Urinary bladder (tissue), 4 donors: ENCODE data around the gene LRIT1. TPM values are rescaled to one million over a fixed set of nuclear protein-coding genes. Genes with fewer than 3 reads are reported as not detected.

Source experiments
- DNase-seq: peaks from one replicate; pipeline ENCODE4 v3.0.0-alpha.2; 2015; ENCODE audit errors: extremely low spot score
- H3K27ac ChIP-seq: one replicate; pipeline ENCODE4 v1.5.1; 2013; ENCODE audit warnings: low read depth, mild to moderate bottlenecking, moderate library complexity
- H3K36me3 ChIP-seq: one replicate; pipeline ENCODE4 v1.6.1; 2013; ENCODE audit warnings: mild to moderate bottlenecking, moderate library complexity; ENCODE audit not compliant: insufficient read depth
- H3K4me1 ChIP-seq: one replicate; pipeline ENCODE4 v1.6.1; 2013; ENCODE audit warnings: mild to moderate bottlenecking, moderate library complexity; ENCODE audit not compliant: insufficient read depth
- H3K4me3 ChIP-seq: one replicate; pipeline ENCODE4 v1.5.1; 2013; ENCODE audit warnings: low read depth, low read length
- WGBS: extraction: QIAGEN DNeasy Blood & Tissue Kit; methylation state at CpG from one replicate; pipeline ENCODE4 v1.1.7; 2013; 5-methylcytosine and 5-hydroxymethylcytosine counted together
- polyA plus RNA-seq: library from polyadenylated mRNA; stranded (reverse); fragments of 200-250 nt; gene quantifications from one replicate; pipeline ENCODE4 v1.2.3, GENCODE V29; 2013
- total RNA-seq: library from RNA; depleted of rRNA; stranded (reverse); fragments of >200 nt; gene quantifications from one replicate; pipeline ENCODE4 v1.2.3, GENCODE V29; 2014
- donor health status: healthy with polysubstance abuse.
- donor health status: healthy.

Gene LRIT1
- total and polyA plus RNA-seq, 2 donors = not detected

GRCh38 chr10:84237199-84238051, 3.9 kb downstream of the LRIT1 start:
- Histone ChIP-seq H3K4me1 (no peaks in the 10 kb centered on the region), H3K27ac (no peak overlapping the region), H3K36me3 (no peaks in the 10 kb centered on the region), H3K4me3 (no peak overlapping the region)
- DNase-seq = no peak
- WGBS = 43% methylated on average over 52 of the region's 52 CpGs

- Histone ChIP-seq H3K4me1 (no peaks in the 10 kb centered on the region), H3K36me3 (no peaks in the 10 kb centered on the region), H3K27ac (no peak overlapping the region), H3K4me3 (no peak overlapping the region)
- DNase-seq = no peak
- 85% methylated on average over 6 of the region's 6 CpGs for WGBS
Measured at GRCh38 chr10:84236807-84237198, 4.5 kb downstream of the LRIT1 start.

- 74% methylated on average over 4 of the region's 4 CpGs for WGBS
- no peak for DNase-seq
- H3K4me1 ChIP-seq = no peaks in the 10 kb centered on the region
- H3K27ac ChIP-seq = no peak overlapping the region
- H3K36me3 ChIP-seq = no peaks in the 10 kb centered on the region
- H3K4me3 ChIP-seq = no peak overlapping the region
Measured at GRCh38 chr10:84235096-84235495, 6.2 kb downstream of the LRIT1 start.

GRCh38 chr10:84234479-84234878, 6.9 kb downstream of the LRIT1 start:
- no peak for DNase-seq
- H3K4me1 ChIP-seq = no peaks in the 10 kb centered on the region
- 90% methylated on average over 4 of the region's 4 CpGs for WGBS
- H3K36me3 ChIP-seq = no peaks in the 10 kb centered on the region
- H3K4me3 ChIP-seq = no peak overlapping the region
- no peak overlapping the region for H3K27ac ChIP-seq

GRCh38 chr10:84233940-84234339, 7.4 kb downstream of the LRIT1 start:
- whole genome bisulfite sequencing = 85% methylated on average over 4 of the region's 4 CpGs

GRCh38 chr10:84232376-84232775, 9.0 kb downstream of the LRIT1 start:
- 82% methylated on average over 10 of the region's 10 CpGs for WGBS
- Histone ChIP-seq H3K4me1 (no peaks in the 10 kb centered on the region), H3K27ac (no peak overlapping the region), H3K36me3 (no peaks in the 10 kb centered on the region), H3K4me3 (no peak overlapping the region)
- no peak for DNase-seq

More at GRCh38 chr10:84233940-84234339, 7.4 kb downstream of the LRIT1 start:
- DNase-seq = no peak
- no peak overlapping the region for H3K4me3 ChIP-seq
- no peaks in the 10 kb centered on the region for H3K4me1 ChIP-seq
- no peak overlapping the region for H3K27ac ChIP-seq
- no peaks in the 10 kb centered on the region for H3K36me3 ChIP-seq

GRCh38 chr10:84230359-84230758, 11.0 kb downstream of the LRIT1 start:
- H3K36me3 ChIP-seq = no peaks in the 10 kb centered on the region
- H3K4me3 ChIP-seq = no peak overlapping the region
- no peak for DNase-seq
- no peak overlapping the region for H3K27ac ChIP-seq
- H3K4me1 ChIP-seq = no peaks in the 10 kb centered on the region
- WGBS = 82% methylated on average over 1 of the region's 1 CpG

GRCh38 chr10:84227810-84228209, 13.5 kb downstream of the LRIT1 start:
- Histone ChIP-seq H3K27ac (no peak overlapping the region), H3K36me3 (no peaks in the 10 kb centered on the region), H3K4me3 (no peak overlapping the region), H3K4me1 (no peaks in the 10 kb centered on the region)
- WGBS = 61% methylated on average over 4 of the region's 4 CpGs
- DNase-seq = no peak

- Histone ChIP-seq H3K36me3 (no peaks in the 10 kb centered on the region), H3K4me1 (no peaks in the 10 kb centered on the region), H3K27ac (no peak overlapping the region), H3K4me3 (no peak overlapping the region)
- DNase-seq = no peak
- 73% methylated on average over 3 of the region's 3 CpGs for WGBS
Measured at GRCh38 chr10:84226616-84227015, 14.7 kb downstream of the LRIT1 start.

GRCh38 chr10:84225427-84226173, 15.7 kb downstream of the LRIT1 start, which contains the start of gene LRIT2:
Gene LRIT2, minus strand, starts transcription at chr10:84225544. Its CDS starts 24 bp downstream, at chr10:84225520.
- no peaks in the 10 kb centered on the region for H3K4me1 ChIP-seq
- H3K4me3 ChIP-seq = no peak within 1 kb of the TSS
- no peaks in the 10 kb centered on the region for H3K36me3 ChIP-seq
- no peak for DNase-seq
- no peak within 1 kb of the TSS for H3K27ac ChIP-seq
- WGBS = 61% methylated on average over 6 of the region's 6 CpGs

- no peak for DNase-seq
- 55% methylated on average over 6 of the region's 6 CpGs for WGBS
- H3K4me3 ChIP-seq = no peak overlapping the region
- H3K4me1 ChIP-seq = no peaks in the 10 kb centered on the region
- no peaks in the 10 kb centered on the region for H3K36me3 ChIP-seq
- no peak overlapping the region for H3K27ac ChIP-seq
Measured at GRCh38 chr10:84224411-84225028, 16.8 kb downstream of the LRIT1 start.

- no peak for DNase-seq
- Histone ChIP-seq H3K4me1 (no peaks in the 10 kb centered on the region), H3K27ac (no peak overlapping the region), H3K36me3 (no peaks in the 10 kb centered on the region), H3K4me3 (no peak overlapping the region)
- 79% methylated on average over 8 of the region's 8 CpGs for WGBS
Measured at GRCh38 chr10:84221916-84222315, 19.4 kb downstream of the LRIT1 start.

GRCh38 chr10:84217746-84218145, 23.6 kb downstream of the LRIT1 start:
- no peak overlapping the region for H3K27ac ChIP-seq
- WGBS = 91% methylated on average over 4 of the region's 4 CpGs
- no peaks in the 10 kb centered on the region for H3K4me1 ChIP-seq
- no peak for DNase-seq
- H3K36me3 ChIP-seq = no peaks in the 10 kb centered on the region
- no peak overlapping the region for H3K4me3 ChIP-seq
